ENCODE data around the gene KRT15.

Gene KRT15

DNA sequence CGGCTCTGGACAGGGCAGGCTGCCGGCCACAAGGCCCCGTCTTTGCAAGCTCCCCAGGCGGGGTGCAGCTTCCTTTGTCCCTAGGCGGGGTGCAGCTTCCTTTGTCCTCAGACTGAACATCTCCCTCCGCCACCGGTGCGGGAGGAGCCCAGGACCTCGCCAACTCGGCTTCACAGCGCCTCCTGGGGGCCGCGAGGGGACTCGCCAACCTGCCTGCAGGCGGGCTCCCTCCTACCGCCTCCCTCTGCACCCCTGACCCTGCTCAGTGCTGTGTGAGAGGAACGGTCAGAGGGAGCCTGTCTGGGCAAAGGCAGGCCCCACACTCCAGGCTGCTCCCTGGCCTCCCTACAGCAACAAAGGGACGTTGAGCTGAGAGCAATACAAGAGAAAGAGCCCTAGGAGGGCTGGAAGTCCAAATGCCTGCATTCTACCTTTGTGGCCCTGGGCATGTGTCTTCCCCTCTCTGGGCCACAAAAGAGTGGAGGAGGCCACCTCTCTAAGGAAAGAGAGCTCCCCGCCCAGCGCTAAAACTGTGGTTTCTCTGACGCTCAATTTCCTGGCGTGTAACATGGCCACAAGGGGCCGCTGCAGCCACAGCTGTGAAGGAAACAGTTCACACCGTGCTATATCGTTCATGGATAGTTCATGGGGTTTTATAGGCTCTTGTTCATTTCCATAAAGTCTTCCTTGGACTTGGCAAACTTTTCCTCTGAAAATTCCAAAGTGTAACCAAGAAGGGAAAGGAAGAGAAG is 30.3 kb upstream of the KRT15 start:
- TF ChIP-seq, protein P1, sequence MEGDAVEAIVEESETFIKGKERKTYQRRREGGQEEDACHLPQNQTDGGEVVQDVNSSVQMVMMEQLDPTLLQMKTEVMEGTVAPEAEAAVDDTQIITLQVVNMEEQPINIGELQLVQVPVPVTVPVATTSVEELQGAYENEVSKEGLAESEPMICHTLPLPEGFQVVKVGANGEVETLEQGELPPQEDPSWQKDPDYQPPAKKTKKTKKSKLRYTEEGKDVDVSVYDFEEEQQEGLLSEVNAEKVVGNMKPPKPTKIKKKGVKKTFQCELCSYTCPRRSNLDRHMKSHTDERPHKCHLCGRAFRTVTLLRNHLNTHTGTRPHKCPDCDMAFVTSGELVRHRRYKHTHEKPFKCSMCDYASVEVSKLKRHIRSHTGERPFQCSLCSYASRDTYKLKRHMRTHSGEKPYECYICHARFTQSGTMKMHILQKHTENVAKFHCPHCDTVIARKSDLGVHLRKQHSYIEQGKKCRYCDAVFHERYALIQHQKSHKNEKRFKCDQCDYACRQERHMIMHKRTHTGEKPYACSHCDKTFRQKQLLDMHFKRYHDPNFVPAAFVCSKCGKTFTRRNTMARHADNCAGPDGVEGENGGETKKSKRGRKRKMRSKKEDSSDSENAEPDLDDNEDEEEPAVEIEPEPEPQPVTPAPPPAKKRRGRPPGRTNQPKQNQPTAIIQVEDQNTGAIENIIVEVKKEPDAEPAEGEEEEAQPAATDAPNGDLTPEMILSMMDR (IDR thresholded peaks at IDR 0.05) = peak; percentile 96

DNA sequence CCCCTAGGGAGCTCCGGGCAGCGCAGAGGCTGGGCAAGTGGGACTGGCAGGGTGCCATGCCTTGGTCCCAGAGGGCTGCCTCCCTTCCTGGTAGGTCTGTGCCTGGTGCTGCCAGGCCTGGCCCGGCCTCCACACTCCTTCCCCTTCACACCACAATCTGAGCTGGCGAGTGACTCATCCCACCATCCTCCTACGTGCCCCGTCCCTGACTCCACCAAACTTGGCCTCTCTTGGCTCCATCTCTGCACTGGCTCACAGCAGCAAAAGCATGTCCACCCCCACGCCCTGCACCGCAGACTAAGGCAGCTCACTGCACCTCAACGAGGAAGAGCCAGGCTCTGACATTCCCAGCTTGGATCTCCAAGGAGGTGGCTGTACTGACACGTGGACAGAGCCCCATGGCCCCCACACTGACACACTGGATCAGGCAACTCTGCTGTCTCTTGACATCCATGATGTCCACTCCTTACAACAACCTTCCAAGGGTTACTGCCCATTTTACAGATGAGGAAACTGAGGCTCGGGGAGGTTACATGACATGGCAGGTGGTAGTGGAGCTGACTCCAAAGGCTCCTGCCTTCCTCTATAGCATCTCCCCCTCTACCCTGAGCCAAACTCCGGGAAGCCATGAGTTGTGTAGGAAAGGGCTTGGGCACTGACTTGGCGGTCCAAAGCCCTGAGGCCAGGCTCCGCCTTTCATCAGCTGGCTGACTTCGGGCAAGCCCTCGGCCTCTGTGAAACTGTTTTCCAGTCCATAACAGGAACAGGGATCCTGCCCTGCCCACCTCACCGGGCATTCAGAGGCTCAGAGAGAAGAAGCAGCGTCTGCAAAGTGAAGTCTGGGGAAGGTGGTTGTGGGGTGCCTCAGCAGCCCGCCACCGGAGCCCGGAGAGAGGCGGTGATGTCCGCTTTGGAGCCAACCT is 29.5 kb upstream of the KRT15 start:
- TF ChIP-seq, protein P1 (IDR thresholded peaks at IDR 0.05) = no peak

DNA sequence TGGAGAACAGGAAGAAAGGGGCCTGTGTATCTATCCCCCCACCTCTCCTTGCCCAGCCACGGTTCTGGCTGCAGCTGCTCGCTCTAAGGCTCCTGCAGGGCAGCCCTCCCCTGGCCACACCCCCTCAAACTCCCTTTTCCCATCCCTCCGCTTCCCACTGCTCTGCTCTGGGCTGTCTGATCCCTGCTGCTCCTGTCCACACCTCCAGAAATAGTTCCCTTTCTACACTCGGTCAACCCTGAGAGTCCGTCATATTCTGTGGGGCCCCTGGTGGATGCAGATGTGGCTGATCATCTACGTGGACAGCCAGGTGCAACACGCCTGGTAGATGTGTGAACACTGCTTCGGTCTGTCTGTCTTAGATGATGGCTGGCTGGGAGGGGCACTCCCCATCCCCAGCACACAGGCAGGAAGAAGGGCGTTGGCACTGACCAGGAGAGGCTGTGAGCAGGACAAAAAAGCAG is 28.7 kb upstream of the KRT15 start:
- TF ChIP-seq, protein P1 (IDR thresholded peaks at IDR 0.05) = no peak

DNA sequence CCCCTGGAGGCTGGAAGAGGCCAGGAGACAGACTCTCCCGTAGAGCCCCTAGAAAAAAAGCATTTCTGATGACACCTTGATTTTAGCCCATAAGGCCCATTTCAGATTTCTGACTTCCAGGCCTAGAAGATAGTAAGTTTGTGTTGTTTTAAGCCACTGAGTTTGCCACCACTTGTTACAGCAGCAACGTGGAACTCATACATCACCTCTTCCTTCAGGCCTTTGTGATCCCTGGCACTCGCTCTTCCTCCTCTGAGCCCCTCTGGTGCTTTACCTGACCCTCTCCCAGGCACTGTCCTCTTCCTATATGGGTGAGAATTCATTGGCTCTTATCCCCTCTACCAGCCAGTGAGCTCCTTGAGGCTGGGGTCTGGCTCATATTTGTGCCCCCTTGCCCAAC is 28.1 kb upstream of the KRT15 start:
- TF ChIP-seq, protein P1 (IDR thresholded peaks at IDR 0.05) = no peak

DNA sequence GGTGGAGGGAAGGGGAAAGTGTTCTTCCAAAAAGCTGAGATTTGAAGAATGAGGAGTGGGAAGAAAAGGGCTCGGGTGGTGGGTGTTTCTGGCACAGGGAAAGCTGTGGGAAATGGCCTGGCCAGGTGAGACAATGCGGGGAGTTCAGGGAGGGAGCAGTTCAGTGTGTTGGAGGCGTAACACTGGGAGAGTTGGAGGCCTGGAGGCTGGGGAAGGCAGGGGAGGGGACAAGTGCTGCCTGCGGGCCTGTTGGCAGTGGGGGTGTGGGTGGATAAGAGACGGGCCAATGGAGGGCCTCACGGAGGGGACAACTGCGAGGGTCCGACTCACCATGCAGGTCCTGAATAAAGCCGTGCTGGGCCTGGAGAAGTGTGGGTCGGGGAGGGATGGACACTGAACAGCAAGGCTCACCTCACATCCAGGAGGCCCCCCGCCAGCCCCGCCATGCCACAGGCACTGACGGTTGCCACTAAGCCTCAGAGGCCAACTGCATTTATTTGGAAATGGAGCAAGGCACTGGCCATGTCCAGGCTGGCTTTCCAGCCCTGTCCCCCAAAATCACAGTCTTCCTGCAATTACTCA is 27.2 kb upstream of the KRT15 start:
- TF ChIP-seq, protein P1 (IDR thresholded peaks at IDR 0.05) = no peak

DNA sequence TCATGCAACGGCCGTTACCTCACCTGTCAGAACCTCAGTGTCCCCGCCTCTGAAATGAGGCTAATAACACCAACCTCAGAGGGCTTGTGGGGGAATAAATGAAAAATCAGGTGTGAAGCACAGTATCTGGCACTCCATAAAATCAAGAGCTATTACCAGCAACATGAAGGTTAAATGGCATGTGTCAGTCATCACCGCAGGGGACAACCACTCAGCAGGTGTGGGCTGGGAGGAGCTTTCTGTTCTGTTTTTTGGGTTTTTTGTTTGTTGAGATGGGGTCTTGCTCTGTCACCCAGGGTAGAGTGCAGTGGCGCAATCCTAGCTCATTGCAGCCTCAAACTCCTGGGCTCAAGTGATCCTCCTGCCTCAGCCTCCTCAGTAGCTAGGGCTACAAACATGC is 26.2 kb upstream of the KRT15 start:
- TF ChIP-seq, protein P1 (IDR thresholded peaks at IDR 0.05) = no peak

DNA sequence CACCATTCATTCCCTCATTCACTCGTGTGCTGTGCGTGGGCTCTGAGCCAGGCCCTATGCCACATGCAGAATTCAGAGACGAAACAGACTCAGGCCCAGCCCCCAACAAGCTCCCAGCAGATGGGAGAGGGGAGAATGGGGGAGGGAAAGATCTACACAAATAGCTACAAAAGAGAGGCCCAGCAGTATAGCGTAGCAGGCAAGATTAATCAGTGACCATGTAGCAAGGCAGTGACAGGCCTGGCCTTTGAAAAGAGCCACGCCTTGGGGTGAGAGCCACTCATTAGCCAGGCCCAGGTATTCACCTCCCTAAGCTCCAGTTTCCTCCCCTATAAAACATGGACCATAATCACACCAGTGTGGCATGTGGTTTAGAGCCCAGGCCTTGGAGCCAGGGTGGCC is 25.8 kb upstream of the KRT15 start:
- TF ChIP-seq, protein P1 (IDR thresholded peaks at IDR 0.05) = no peak

Measured in LNCAP (cell line).